B cell (primary cell): ENCODE data around the gene KCNJ8.
"Not testable (repeated sequence)": the region's sequence is repeated elsewhere in the genome, so short reads cannot be mapped to it uniquely, and the experiment has no call there.

ENCODE experiments used
- EZH2 ChIP-seq: IDR thresholded peaks from 2 replicates; pipeline ENCODE4 v1.6.1; 2012; ENCODE audit warnings: borderline replicate concordance, low read depth, mild to moderate bottlenecking, moderate library complexity, low read length; ENCODE audit not compliant: insufficient read depth, poor library complexity, severe bottlenecking
- TF ChIP-seq, protein P1 (sequence below): fragments of 200-600 bp; IDR thresholded peaks from one replicate; pipeline ENCODE4 v1.8.0; 2022; ENCODE audit warnings: antibody characterized with exemption, mild to moderate bottlenecking

DNA sequence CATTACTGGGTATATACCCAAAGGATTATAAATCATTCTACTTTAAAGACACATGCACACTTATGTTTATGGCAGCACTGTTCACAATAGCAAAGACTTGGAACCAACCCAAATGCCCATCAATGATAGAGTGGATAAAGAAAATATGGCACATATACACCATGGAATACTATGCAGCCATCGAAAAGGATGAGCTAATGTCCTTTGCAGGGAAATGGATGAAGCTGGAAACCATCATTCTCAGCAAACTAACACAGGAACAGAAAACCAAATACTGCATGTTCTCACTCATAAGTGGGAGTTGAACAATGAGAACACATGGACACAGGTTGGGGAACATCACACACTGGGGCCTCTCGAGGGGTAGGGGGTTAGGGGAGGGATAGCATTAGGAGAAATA lies 37.8 kb upstream of the KCNJ8 start:
- TF ChIP-seq, protein P1, sequence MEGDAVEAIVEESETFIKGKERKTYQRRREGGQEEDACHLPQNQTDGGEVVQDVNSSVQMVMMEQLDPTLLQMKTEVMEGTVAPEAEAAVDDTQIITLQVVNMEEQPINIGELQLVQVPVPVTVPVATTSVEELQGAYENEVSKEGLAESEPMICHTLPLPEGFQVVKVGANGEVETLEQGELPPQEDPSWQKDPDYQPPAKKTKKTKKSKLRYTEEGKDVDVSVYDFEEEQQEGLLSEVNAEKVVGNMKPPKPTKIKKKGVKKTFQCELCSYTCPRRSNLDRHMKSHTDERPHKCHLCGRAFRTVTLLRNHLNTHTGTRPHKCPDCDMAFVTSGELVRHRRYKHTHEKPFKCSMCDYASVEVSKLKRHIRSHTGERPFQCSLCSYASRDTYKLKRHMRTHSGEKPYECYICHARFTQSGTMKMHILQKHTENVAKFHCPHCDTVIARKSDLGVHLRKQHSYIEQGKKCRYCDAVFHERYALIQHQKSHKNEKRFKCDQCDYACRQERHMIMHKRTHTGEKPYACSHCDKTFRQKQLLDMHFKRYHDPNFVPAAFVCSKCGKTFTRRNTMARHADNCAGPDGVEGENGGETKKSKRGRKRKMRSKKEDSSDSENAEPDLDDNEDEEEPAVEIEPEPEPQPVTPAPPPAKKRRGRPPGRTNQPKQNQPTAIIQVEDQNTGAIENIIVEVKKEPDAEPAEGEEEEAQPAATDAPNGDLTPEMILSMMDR: not testable (repeated sequence)
- not testable (repeated sequence) for TF ChIP-seq EZH2
